GM23248 (cell line): ENCODE results near the gene SOX6.

Source experiments
- EZH2 ChIP-seq: fragments of 200-600 bp; sonication (generic); IDR thresholded peaks from 2 replicates; pipeline ENCODE4 v1.6.1; 2018; ENCODE audit warnings: antibody characterized with exemption, mild to moderate bottlenecking; ENCODE audit not compliant: insufficient read depth, poor library complexity, severe bottlenecking
- EZH2phosphoT487 ChIP-seq: fragments of 200-600 bp; sonication (generic); IDR thresholded peaks from 2 replicates; pipeline ENCODE4 v1.6.1; 2018; ENCODE audit warnings: antibody characterized with exemption, moderate library complexity, mild to moderate bottlenecking, low read depth; ENCODE audit not compliant: insufficient read depth

DNA sequence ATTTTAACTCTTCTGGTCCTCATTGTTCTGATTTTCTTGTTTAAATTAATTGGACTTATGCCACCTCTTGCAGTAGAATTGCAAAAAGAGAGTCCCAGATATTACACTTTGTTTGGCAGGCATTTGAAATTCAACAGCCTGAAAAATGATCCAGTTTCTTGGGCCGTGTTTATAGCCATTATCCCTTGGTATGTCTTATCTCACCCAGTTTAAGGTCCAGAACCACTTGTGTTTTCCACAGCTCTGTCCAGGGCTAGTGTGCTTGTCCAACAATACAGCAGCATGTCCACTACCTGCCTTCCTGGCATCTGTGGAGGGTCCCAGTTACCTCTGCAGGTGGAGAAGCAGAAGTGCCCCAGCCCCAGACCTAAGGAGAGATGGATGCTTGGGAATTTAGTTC lies 397.4 kb downstream of the SOX6 start:
- TF ChIP-seq EZH2, result no peak
- TF ChIP-seq EZH2phosphoT487, result no peak
